ENCODE measurements around the gene TDRD3.

The TDRD3 gene

DNA sequence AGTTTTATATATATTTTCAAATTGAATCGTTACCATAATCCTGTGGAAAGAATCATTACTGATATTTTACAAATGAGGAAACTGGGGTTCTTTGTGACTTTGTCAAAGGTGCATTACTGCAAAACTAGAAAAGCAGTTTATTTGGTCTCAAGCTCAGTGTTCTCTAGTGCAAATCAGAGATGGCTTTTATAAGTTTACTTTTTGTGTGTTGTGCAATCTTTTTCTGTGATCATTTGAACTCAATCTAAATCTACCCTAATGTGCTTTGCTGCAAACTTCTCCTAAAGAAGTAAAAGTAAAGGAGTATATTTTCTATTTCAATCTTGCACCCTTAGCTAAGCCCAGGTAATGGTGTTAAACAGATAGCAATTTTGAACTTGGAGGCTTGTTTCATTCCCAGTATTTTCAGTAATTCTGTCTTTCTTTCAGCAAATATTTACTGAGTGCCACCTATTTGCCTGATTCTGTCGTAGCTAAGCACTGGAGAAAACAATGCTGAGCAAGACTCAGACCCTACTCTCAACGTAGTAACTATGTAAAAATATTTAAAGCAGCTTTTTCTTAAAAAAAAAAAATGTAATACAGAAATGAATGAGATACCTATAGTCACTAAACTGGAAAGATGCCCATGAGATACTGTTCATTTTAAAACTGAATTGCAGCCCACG, 124.0 kb downstream of the TDRD3 start:
- Histone ChIP-seq H3K27me3 (ENCODE audit: low read length) (no peaks in the 10 kb centered on the region), H3K79me2 (ENCODE audit: insufficient read depth, low read length) (no peaks in the 10 kb centered on the region), H3K9me3 (ENCODE audit: insufficient read depth, low read length) (no peaks in the 10 kb centered on the region), H2AFZ (ENCODE audit: low read depth, low read length, severe bottlenecking) (no peak overlapping the region), H3K4me2 (ENCODE audit: low read depth, low read length, poor library complexity, severe bottlenecking) (no peak overlapping the region), H4K20me1 (ENCODE audit: low read depth, low read length) (no peaks in the 10 kb centered on the region), H3K36me3 (ENCODE audit: low read length) (no peaks in the 10 kb centered on the region), H3K9me2 (replicated peaks; ENCODE audit: insufficient read depth, low read length) (no peaks in the 10 kb centered on the region), H3K9ac (ENCODE audit: low read length) (no peak overlapping the region), H3F3A (ENCODE audit: insufficient read depth) (0 out of 2 replicates have a peak, but pooled peaks cover 3% of the 10 kb centered on the region), H3K27ac (ENCODE audit: low read depth, low read length) (no peak overlapping the region), H3K4me3 (ENCODE audit: insufficient read depth, low read length, poor library complexity, severe bottlenecking) (no peak overlapping the region)
- TF ChIP-seq, protein P1, sequence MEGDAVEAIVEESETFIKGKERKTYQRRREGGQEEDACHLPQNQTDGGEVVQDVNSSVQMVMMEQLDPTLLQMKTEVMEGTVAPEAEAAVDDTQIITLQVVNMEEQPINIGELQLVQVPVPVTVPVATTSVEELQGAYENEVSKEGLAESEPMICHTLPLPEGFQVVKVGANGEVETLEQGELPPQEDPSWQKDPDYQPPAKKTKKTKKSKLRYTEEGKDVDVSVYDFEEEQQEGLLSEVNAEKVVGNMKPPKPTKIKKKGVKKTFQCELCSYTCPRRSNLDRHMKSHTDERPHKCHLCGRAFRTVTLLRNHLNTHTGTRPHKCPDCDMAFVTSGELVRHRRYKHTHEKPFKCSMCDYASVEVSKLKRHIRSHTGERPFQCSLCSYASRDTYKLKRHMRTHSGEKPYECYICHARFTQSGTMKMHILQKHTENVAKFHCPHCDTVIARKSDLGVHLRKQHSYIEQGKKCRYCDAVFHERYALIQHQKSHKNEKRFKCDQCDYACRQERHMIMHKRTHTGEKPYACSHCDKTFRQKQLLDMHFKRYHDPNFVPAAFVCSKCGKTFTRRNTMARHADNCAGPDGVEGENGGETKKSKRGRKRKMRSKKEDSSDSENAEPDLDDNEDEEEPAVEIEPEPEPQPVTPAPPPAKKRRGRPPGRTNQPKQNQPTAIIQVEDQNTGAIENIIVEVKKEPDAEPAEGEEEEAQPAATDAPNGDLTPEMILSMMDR (IDR thresholded peaks at IDR 0.05; ENCODE audit: insufficient read depth, low read length, poor library complexity, severe bottlenecking) = no peak
- TF ChIP-seq EZH2phosphoT487 (conservative IDR thresholded peaks at IDR 0.05; ENCODE audit: low read length) = no peak

DNA sequence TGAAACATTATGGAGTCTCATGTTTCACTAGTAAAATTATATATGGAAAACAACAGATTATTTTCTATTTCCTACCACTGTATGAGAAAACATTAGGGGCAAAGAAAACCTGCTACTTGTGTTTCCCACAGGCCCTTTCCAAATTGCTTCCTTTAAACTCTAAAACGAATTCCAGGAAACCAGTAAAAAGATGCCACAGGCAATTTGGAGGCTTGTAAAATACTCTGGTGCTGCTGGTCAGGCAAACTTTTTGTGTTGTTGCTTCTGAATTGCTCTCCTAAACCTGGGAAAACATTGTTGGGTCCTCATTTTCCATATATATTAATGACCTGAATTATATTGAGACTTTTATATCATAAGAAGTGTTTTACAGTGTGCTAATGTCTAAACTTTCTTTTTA, 141.5 kb downstream of the TDRD3 start:
- Histone ChIP-seq H2AFZ (ENCODE audit: low read depth, low read length, severe bottlenecking) (no peak overlapping the region), H3K79me2 (ENCODE audit: insufficient read depth, low read length) (no peaks in the 10 kb centered on the region), H3K36me3 (ENCODE audit: low read length) (no peaks in the 10 kb centered on the region; the same call in 1 of the 2 replicates), H3K9me3 (ENCODE audit: insufficient read depth, low read length) (no peaks in the 10 kb centered on the region), H3K4me3 (ENCODE audit: insufficient read depth, low read length, poor library complexity, severe bottlenecking) (no peak overlapping the region), H3K9me2 (replicated peaks; ENCODE audit: insufficient read depth, low read length) (no peaks in the 10 kb centered on the region), H4K20me1 (ENCODE audit: low read depth, low read length) (no peaks in the 10 kb centered on the region), H3K4me2 (ENCODE audit: low read depth, low read length, poor library complexity, severe bottlenecking) (no peak overlapping the region), H3K27ac (ENCODE audit: low read depth, low read length) (no peak overlapping the region), H3K9ac (ENCODE audit: low read length) (no peak overlapping the region), H3K27me3 (ENCODE audit: low read length) (no peaks in the 10 kb centered on the region), H3F3A (ENCODE audit: insufficient read depth) (no peaks in the 10 kb centered on the region; the same call in 1 of the 2 replicates)
- TF ChIP-seq, protein P1 (IDR thresholded peaks at IDR 0.05; ENCODE audit: insufficient read depth, low read length, poor library complexity, severe bottlenecking) = no peak
- no peak for TF ChIP-seq EZH2phosphoT487 (conservative IDR thresholded peaks at IDR 0.05; ENCODE audit: low read length)

DNA sequence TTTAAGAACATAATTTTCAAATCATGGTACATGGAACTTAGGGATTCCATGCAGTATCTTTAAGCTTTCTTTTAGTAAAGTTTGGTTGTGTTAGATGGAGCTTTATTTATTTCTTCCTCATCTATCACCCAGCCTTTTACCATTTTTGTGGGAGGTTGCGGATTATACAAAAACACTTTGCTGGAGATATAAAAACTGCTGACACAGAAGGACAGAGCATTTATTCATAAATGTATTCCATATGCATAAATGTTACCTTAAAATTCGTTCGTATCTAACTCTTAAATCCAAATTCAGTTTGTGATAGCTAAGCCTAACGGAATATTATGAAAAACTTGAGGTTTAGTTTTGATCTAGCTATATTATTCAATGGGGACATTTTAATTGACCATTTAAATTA, 143.3 kb downstream of the TDRD3 start:
- H2AFZ ChIP-seq (ENCODE audit: low read depth, low read length, severe bottlenecking) = no peak overlapping the region
- H3K36me3 ChIP-seq (ENCODE audit: low read length) = no peaks in the 10 kb centered on the region; the same call in 1 of the 2 replicates
- H3K79me2 ChIP-seq (ENCODE audit: insufficient read depth, low read length) = no peaks in the 10 kb centered on the region
- no peak overlapping the region for H3K4me2 ChIP-seq (ENCODE audit: low read depth, low read length, poor library complexity, severe bottlenecking)
- H3K9ac ChIP-seq (ENCODE audit: low read length) = no peak overlapping the region
- no peak overlapping the region for H3K27ac ChIP-seq (ENCODE audit: low read depth, low read length)
- H3K27me3 ChIP-seq (ENCODE audit: low read length) = no peaks in the 10 kb centered on the region
- no peaks in the 10 kb centered on the region for H3K9me3 ChIP-seq (ENCODE audit: insufficient read depth, low read length)
- TF ChIP-seq, protein P1 (IDR thresholded peaks at IDR 0.05; ENCODE audit: insufficient read depth, low read length, poor library complexity, severe bottlenecking) = no peak
- TF ChIP-seq EZH2phosphoT487 (conservative IDR thresholded peaks at IDR 0.05; ENCODE audit: low read length) = no peak
- no peaks in the 10 kb centered on the region; the same call in 1 of the 2 replicates for H3F3A ChIP-seq (ENCODE audit: insufficient read depth)
- H3K4me3 ChIP-seq (ENCODE audit: insufficient read depth, low read length, poor library complexity, severe bottlenecking) = no peak overlapping the region
- H4K20me1 ChIP-seq (ENCODE audit: low read depth, low read length) = no peaks in the 10 kb centered on the region
- no peaks in the 10 kb centered on the region for H3K9me2 ChIP-seq (replicated peaks; ENCODE audit: insufficient read depth, low read length)
